HS-27A (cell line): ENCODE data around the gene ZC3H4.

Experiments
- DNase-seq: peaks from one replicate; pipeline ENCODE4 v3.0.0-alpha.2; 2012; ENCODE audit warnings: low read depth, missing footprints

ZC3H4 gene

DNA sequence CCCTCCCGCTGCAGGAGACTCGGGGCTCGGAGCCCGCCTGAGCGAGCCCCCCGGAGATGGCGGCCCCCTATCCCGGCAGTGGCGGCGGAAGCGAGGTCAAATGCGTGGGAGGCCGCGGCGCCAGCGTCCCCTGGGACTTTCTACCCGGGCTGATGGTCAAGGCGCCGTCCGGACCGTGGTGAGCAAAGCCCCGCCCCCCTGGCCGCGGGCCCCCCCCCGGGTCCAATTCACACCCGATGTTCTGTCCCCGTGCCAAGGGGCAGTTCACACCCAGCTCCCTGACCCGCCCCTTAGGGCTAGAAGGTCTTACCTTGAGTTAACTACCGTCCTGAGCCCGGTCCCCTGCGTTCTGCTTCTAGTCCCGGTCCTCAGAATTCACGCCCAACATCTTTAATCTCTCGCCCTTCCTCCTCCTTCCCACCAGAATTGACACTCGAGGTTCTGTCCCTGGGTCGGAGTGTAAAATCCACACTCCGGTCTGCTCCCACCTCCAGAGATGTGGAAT, 92.5 kb downstream of the ZC3H4 start:
- no peak for DNase-seq

DNA sequence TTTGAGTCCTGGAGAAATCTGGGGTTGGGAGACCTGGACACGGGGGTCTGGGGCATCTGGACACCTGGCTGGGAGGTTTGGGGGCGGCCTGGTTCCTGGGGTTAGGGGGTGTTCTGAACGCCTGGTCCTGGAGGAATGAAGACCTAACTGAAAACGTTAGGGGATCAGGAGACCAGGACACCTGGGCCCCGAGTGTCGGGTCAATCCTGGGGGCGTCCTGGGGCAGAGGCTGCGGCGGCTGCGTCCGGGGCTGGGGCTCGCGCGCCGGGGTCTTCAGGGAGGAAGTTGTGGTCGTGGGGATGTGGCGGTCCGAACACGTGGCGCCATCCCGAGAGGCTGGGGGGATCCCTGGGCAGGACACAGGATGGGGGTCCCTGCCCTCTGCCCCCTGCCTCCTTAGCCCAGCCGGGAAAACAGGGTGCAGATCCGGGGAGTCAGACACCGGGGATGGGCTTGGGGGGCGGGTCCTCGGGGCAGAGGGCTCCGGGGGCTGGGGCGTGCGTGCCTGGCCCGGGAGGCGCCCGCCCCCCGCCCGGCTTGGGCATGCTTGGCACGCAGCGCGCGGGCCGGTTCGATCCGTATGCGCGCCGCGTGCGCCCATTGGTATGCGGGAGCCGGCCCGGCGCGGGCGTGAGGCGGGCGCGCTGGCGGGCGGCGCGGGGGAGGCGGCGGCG, 93.3 kb downstream of the ZC3H4 start:
- DNase-seq: no peak

DNA sequence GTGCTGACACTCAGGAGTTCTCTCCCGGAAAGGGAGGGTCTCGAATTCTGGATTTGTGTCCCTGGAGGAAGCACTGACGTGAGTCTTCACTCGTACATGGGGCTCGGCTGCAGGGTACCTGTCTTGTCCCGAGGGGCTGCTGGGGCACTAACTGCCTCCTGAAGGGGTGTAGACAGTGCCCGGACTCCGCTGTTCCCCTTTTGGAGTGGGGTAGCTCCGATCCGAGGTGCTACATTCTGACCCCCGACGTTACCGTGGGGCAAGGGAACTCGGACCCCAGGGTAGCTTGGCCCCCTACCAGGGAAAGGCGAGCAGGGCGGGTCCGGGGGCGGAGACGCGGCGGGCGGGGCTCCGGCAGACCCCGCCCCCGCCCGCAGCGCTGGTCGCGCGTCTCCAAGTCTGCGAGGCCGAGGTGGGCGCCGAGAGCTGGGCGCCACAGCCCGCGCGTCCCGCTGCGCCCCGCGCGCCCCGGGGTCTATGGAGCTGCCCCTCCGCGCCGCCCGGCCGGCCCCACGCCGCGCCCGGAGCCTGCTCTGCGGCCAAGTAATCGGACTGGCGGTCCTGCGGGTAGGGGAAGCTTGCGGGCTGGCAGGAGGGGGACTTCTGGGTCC, 94.0 kb downstream of the ZC3H4 start, which contains the start of gene NPAS1:
Gene NPAS1 (plus strand): TSS at position 407 of the 611 bp plus-strand sequence. CDS start 1,211 bp downstream, outside the sequence.
- DNase-seq: no peak

DNA sequence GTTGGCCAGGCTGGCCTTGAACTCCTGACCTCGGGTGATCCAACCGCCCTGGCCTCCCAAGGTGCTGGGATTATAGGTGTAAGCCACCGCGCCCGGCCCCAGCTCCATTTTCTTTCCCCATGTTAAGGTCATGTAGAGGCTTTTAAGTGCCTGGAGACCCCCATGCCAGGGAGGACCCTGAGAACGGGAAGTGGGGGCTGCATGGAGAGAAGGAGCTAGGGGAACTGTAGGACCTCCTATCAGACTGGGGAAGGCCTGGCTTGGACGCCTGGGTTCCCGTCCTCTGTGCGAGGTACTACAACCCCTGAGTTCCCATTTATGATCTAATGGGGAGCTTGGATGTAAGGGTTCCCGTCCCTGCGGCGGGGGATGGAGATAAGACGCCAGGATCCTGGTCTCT, 94.7 kb downstream of the ZC3H4 start:
- no peak for DNase-seq
